ENCODE results near the gene RASGRP1.
A peak's percentile ranks its signal among the peaks of the same experiment; 100 is the strongest.

RASGRP1 gene

DNA sequence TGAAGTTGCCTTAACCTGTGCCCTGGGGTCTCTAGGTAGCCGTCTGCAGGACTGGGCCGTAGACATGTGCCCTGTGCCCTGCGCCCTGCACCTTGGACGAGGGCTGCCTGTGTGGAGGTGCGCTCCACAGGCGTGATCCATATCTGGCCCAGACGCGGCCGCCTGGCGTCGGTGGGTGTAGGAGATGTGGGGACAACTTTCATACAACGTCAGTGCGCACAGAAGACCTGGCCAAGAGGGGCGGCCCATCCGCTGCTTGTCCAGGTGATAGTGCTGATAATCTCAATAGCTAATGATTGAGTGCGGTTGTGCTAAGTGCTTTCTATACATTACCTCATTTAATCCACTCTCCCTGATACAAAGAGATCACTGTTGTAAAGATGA, 665 bp upstream of the RASGRP1 start:
- Histone ChIP-seq H3K4me1 (ENCODE audit: insufficient read depth, low read length, severe bottlenecking) (peaks cover 28% of the 10 kb centered on the region), H3F3A (ENCODE audit: insufficient read depth, low read length) (peaks cover 3% of the 10 kb centered on the region; the same call in 1 of the 2 replicates), H3K79me2 (ENCODE audit: insufficient read depth, low read length) (no peaks in the 10 kb centered on the region; the same call in 1 of the 2 replicates), H3K9me3 (ENCODE audit: low read length) (no peaks in the 10 kb centered on the region), H2AFZ (ENCODE audit: low read length) (no peak overlapping the region), H4K20me1 (ENCODE audit: insufficient read depth, low read length) (no peaks in the 10 kb centered on the region), H3K4me2 (ENCODE audit: low read length) (peak overlapping the region; percentile 97), H3K27ac (ENCODE audit: low read depth, low read length, poor library complexity, severe bottlenecking) (no peak overlapping the region), H3K36me3 (ENCODE audit: insufficient read depth, low read length) (no peaks in the 10 kb centered on the region), H3K9me2 (ENCODE audit: low read depth, low read length) (no peaks in the 10 kb centered on the region), H3K9ac (ENCODE audit: low read length) (peak overlapping the region; percentile 83), H3K4me3 (ENCODE audit: low read depth, low read length, poor library complexity, severe bottlenecking) (peak overlapping the region; percentile 81), H3K27me3 (ENCODE audit: insufficient read depth, low read length) (no peaks in the 10 kb centered on the region)
- TF ChIP-seq EZH2 (IDR thresholded peaks at IDR 0.05; ENCODE audit: borderline replicate concordance, low read length), result no peak
- TF ChIP-seq, protein P1, sequence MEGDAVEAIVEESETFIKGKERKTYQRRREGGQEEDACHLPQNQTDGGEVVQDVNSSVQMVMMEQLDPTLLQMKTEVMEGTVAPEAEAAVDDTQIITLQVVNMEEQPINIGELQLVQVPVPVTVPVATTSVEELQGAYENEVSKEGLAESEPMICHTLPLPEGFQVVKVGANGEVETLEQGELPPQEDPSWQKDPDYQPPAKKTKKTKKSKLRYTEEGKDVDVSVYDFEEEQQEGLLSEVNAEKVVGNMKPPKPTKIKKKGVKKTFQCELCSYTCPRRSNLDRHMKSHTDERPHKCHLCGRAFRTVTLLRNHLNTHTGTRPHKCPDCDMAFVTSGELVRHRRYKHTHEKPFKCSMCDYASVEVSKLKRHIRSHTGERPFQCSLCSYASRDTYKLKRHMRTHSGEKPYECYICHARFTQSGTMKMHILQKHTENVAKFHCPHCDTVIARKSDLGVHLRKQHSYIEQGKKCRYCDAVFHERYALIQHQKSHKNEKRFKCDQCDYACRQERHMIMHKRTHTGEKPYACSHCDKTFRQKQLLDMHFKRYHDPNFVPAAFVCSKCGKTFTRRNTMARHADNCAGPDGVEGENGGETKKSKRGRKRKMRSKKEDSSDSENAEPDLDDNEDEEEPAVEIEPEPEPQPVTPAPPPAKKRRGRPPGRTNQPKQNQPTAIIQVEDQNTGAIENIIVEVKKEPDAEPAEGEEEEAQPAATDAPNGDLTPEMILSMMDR (IDR thresholded peaks at IDR 0.05; ENCODE audit: low read length), result no peak

DNA sequence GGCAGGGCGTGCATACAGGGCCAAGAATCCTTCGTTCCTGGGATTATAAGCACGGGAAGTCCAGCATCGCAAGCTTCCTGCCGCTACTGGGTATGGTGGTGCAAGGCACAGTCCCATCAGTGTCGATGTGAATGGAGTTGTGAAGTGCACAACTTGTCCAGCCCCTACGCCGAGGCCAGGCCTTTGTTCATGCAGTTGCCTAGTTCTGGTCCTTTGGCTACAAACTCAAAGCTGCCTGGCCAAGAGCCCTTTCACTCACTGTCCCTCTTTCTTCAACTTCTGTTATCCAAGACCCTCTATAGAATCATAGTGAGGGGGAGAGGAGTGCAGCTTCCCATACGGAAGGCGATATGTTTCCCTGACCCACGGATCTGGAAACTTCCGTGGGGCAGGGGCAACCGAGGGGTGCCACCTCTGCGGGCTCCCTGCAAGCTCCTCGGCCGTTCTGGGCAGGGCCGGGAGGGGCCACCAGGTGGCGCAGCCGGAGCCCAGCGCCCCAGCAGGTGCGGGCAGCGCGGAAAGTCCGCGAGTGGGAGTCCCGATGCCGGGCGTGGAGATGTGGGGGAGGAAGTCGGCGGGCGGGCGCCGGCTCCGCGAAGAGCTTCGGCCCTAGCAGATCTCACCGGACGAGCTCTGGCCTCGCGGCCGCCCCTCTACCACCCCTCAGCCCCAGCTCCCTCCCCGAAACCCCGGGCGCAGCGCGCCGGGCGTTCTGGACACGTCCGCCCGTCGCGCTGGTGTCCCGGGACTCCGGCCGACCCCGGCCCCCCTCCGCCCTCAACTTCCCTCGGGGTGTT, 693 bp downstream of the RASGRP1 start:
- H2AFZ ChIP-seq (ENCODE audit: low read length), result no peak overlapping the region
- TF ChIP-seq EZH2 (IDR thresholded peaks at IDR 0.05; ENCODE audit: borderline replicate concordance, low read length), result no peak
- TF ChIP-seq, protein P1 (IDR thresholded peaks at IDR 0.05; ENCODE audit: low read length), result peak; percentile 93
- H3K4me1 ChIP-seq (ENCODE audit: insufficient read depth, low read length, severe bottlenecking), result peaks cover 28% of the 10 kb centered on the region
- H3F3A ChIP-seq (ENCODE audit: insufficient read depth, low read length), result peaks cover 3% of the 10 kb centered on the region; the same call in 1 of the 2 replicates
- H3K36me3 ChIP-seq (ENCODE audit: insufficient read depth, low read length), result peaks cover 9% of the 10 kb centered on the region
- peak overlapping the region; percentile 83 for H3K9ac ChIP-seq (ENCODE audit: low read length)
- H3K27ac ChIP-seq (ENCODE audit: low read depth, low read length, poor library complexity, severe bottlenecking), result no peak overlapping the region
- H3K79me2 ChIP-seq (ENCODE audit: insufficient read depth, low read length), result no peaks in the 10 kb centered on the region; the same call in 1 of the 2 replicates
- no peaks in the 10 kb centered on the region for H4K20me1 ChIP-seq (ENCODE audit: insufficient read depth, low read length)
- no peaks in the 10 kb centered on the region for H3K9me3 ChIP-seq (ENCODE audit: low read length)
- no peaks in the 10 kb centered on the region for H3K27me3 ChIP-seq (ENCODE audit: insufficient read depth, low read length)
- peak overlapping the region; percentile 81 for H3K4me3 ChIP-seq (ENCODE audit: low read depth, low read length, poor library complexity, severe bottlenecking)
- no peaks in the 10 kb centered on the region for H3K9me2 ChIP-seq (ENCODE audit: low read depth, low read length)
- peak overlapping the region; percentile 97 for H3K4me2 ChIP-seq (ENCODE audit: low read length)

DNA sequence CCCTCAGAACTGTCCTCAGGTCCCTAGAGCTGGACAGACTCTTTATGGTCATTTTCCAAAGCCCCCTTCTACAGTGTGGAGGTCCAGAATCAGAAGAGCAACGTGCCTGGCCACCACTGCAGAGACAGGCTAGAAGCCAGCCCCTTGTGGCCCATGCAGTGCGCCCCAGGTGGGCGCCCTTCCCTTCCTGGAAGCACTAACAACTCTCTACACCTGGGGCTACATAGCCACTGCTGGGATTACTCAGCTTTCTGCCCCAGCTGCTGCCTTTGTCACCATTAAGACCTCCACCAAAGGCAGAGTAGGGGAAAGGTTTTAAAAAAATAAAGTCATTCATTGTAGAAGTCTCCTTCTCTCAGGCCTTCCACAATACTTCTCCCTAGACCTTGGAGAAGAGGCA, 2.3 kb downstream of the RASGRP1 start:
- Histone ChIP-seq H3K36me3 (ENCODE audit: insufficient read depth, low read length) (peaks cover 24% of the 10 kb centered on the region), H3K9me2 (ENCODE audit: low read depth, low read length) (no peaks in the 10 kb centered on the region), H2AFZ (ENCODE audit: low read length) (no peak overlapping the region), H3F3A (ENCODE audit: insufficient read depth, low read length) (peaks cover 3% of the 10 kb centered on the region; the same call in 1 of the 2 replicates), H3K9ac (ENCODE audit: low read length) (peak overlapping the region; percentile 83), H4K20me1 (ENCODE audit: insufficient read depth, low read length) (no peaks in the 10 kb centered on the region), H3K4me2 (ENCODE audit: low read length) (peak overlapping the region; percentile 97), H3K27me3 (ENCODE audit: insufficient read depth, low read length) (no peaks in the 10 kb centered on the region), H3K79me2 (ENCODE audit: insufficient read depth, low read length) (no peaks in the 10 kb centered on the region; the same call in 1 of the 2 replicates), H3K9me3 (ENCODE audit: low read length) (no peaks in the 10 kb centered on the region), H3K4me1 (ENCODE audit: insufficient read depth, low read length, severe bottlenecking) (peaks cover 28% of the 10 kb centered on the region), H3K27ac (ENCODE audit: low read depth, low read length, poor library complexity, severe bottlenecking) (no peak overlapping the region), H3K4me3 (ENCODE audit: low read depth, low read length, poor library complexity, severe bottlenecking) (peak overlapping the region; percentile 81)
- no peak for TF ChIP-seq EZH2 (IDR thresholded peaks at IDR 0.05; ENCODE audit: borderline replicate concordance, low read length)
- TF ChIP-seq, protein P1 (IDR thresholded peaks at IDR 0.05; ENCODE audit: low read length), result peak; percentile 17; the same call in 1 of the 2 replicates
